HepG2 (cell line): Measurements from ENCODE around the gene TCF23. TPM values are rescaled to one million over a fixed set of nuclear protein-coding genes. Genes with fewer than 3 reads are reported as not detected.

Experiments
- AFF4 ChIP-seq: sonication (generic); formaldehyde crosslinking; IDR thresholded peaks from 2 replicates; pipeline ENCODE4 v1.4.0; 2020; ENCODE audit warnings: missing genetic modification reagents
- AHR ChIP-seq: IDR thresholded peaks from 2 replicates; pipeline ENCODE4 v1.6.1; 2018; ENCODE audit warnings: missing genetic modification reagents, missing compliant biosample characterization
- ATF1 ChIP-seq: IDR thresholded peaks from 2 replicates; pipeline ENCODE4 v1.6.1; 2016; ENCODE audit warnings: mild to moderate bottlenecking, control low read depth
- DMAP1 ChIP-seq: IDR thresholded peaks from 2 replicates; pipeline ENCODE4 v1.6.1; 2016
- ELF4 ChIP-seq: sonication (generic); formaldehyde crosslinking; IDR thresholded peaks from 2 replicates; pipeline ENCODE4 v1.5.0; 2020; ENCODE audit warnings: missing genetic modification reagents, mild to moderate bottlenecking, moderate library complexity, borderline replicate concordance
- FOXC1 ChIP-seq: sonication (generic); formaldehyde crosslinking; IDR thresholded peaks from 2 replicates; pipeline ENCODE4 v1.8.0; 2022; ENCODE audit warnings: mild to moderate bottlenecking, missing genetic modification reagents, borderline replicate concordance
- FUBP1 ChIP-seq: sonication (generic); formaldehyde crosslinking; IDR thresholded peaks from 2 replicates; pipeline ENCODE4 v1.5.1; 2020; ENCODE audit warnings: missing genetic modification reagents, mild to moderate bottlenecking, borderline replicate concordance
- GABPB1 ChIP-seq: IDR thresholded peaks from 2 replicates; pipeline ENCODE4 v1.6.1; 2016; ENCODE audit warnings: mild to moderate bottlenecking, missing genetic modification reagents, moderate library complexity, missing compliant biosample characterization
- IRF2 ChIP-seq: IDR thresholded peaks from 2 replicates; pipeline ENCODE4 v1.6.1; 2018; ENCODE audit warnings: missing genetic modification reagents, missing compliant biosample characterization
- JUND ChIP-seq: sonication (generic); formaldehyde crosslinking; IDR thresholded peaks from 2 replicates; pipeline ENCODE4 v1.8.0; 2022; ENCODE audit warnings: mild to moderate bottlenecking, missing genetic modification reagents
- NAIF1 ChIP-seq: sonication (generic); formaldehyde crosslinking; IDR thresholded peaks from 2 replicates; pipeline ENCODE4 v1.5.0; 2020; ENCODE audit warnings: mild to moderate bottlenecking, missing genetic modification reagents, borderline replicate concordance
- NKX3-1 ChIP-seq: sonication (generic); formaldehyde crosslinking; IDR thresholded peaks from 2 replicates; pipeline ENCODE4 v1.5.0; 2020; ENCODE audit warnings: missing genetic modification reagents
- SAP130 ChIP-seq: IDR thresholded peaks from 2 replicates; pipeline ENCODE4 v1.6.1; 2016; ENCODE audit warnings: low read depth
- SMAD3 ChIP-seq: sonication (generic); formaldehyde crosslinking; IDR thresholded peaks from 2 replicates; pipeline ENCODE4 v1.4.0; 2020; ENCODE audit warnings: missing genetic modification reagents
- SYNCRIP ChIP-seq: fragments of 200-400 bp; formaldehyde crosslinking; IDR thresholded peaks from 2 replicates; pipeline ENCODE4 v1.6.1; 2018; ENCODE audit warnings: mild to moderate bottlenecking, low read depth, low read length; ENCODE audit not compliant: insufficient read depth
- TERF1 ChIP-seq: sonication (generic); formaldehyde crosslinking; IDR thresholded peaks from 2 replicates; pipeline ENCODE4 v1.8.0; 2022; ENCODE audit warnings: mild to moderate bottlenecking, missing genetic modification reagents, moderate library complexity
- ZNF20 ChIP-seq: sonication (generic); formaldehyde crosslinking; IDR thresholded peaks from 2 replicates; pipeline ENCODE4 v1.4.0; 2020; ENCODE audit warnings: mild to moderate bottlenecking, moderate library complexity, missing genetic modification reagents
- ZNF263 ChIP-seq: sonication (generic); formaldehyde crosslinking; IDR thresholded peaks from 2 replicates; pipeline ENCODE4 v1.4.0; 2020; ENCODE audit warnings: missing genetic modification reagents
- ZNF335 ChIP-seq: sonication (generic); formaldehyde crosslinking; IDR thresholded peaks from 2 replicates; pipeline ENCODE4 v1.4.0; 2020; ENCODE audit warnings: missing genetic modification reagents
- ZNF543 ChIP-seq: sonication (generic); formaldehyde crosslinking; IDR thresholded peaks from 2 replicates; pipeline ENCODE4 v1.4.0; 2020; ENCODE audit warnings: mild to moderate bottlenecking, missing genetic modification reagents
- ZNF577 ChIP-seq: sonication (generic); formaldehyde crosslinking; IDR thresholded peaks from 2 replicates; pipeline ENCODE4 v1.4.0; 2020; ENCODE audit warnings: mild to moderate bottlenecking, low read depth, missing genetic modification reagents, borderline replicate concordance
- ZNF766 ChIP-seq: sonication (generic); formaldehyde crosslinking; IDR thresholded peaks from 2 replicates; pipeline ENCODE4 v1.5.0; 2020; ENCODE audit warnings: missing genetic modification reagents, borderline replicate concordance
- ZNF781 ChIP-seq: sonication (generic); formaldehyde crosslinking; IDR thresholded peaks from 2 replicates; pipeline ENCODE4 v1.5.1; 2020; ENCODE audit warnings: borderline replicate concordance, mild to moderate bottlenecking, missing genetic modification reagents; ENCODE audit errors: not compliant biosample characterization
- ZZZ3 ChIP-seq: sonication (generic); formaldehyde crosslinking; IDR thresholded peaks from 2 replicates; pipeline ENCODE4 v1.4.0; 2020; ENCODE audit warnings: missing genetic modification reagents, mild to moderate bottlenecking, borderline replicate concordance
- polyA plus RNA-seq, 8 experiments: library from polyadenylated mRNA; depleted of rRNA in 3 of 8; stranded (reverse) in 7 of 8; unstranded in 1 of 8; fragments of >200 nt; fragmentation: Illumina TruSeq in 4 of 8; extraction: Trizol in 4 of 8; gene quantifications; 2 replicates each; pipeline versions ENCODE4 v1.2.1 to v1.2.3, GENCODE V29; 2011 to 2016; ENCODE audit warnings: low read depth in 4 of 8, missing spikeins in 1 of 8, mixed read lengths in 1 of 8; ENCODE audit not compliant: insufficient read depth in 1 of 8
- total RNA-seq, 5 experiments: library from RNA; depleted of rRNA; stranded (reverse); fragments of >200 nt; fragmentation: Illumina TruSeq; extraction: Trizol; gene quantifications; 2 replicates each; pipeline ENCODE4 v1.2.3, GENCODE V29; 2016; ENCODE audit warnings: low read depth in 1 of 5

Gene TCF23
- total and polyA plus RNA-seq, 2 of the 13 experiments (the other 11 are each of a cell fraction or from before 2014, with no cell fraction given), result 0.02 to 1.4 TPM

DNA sequence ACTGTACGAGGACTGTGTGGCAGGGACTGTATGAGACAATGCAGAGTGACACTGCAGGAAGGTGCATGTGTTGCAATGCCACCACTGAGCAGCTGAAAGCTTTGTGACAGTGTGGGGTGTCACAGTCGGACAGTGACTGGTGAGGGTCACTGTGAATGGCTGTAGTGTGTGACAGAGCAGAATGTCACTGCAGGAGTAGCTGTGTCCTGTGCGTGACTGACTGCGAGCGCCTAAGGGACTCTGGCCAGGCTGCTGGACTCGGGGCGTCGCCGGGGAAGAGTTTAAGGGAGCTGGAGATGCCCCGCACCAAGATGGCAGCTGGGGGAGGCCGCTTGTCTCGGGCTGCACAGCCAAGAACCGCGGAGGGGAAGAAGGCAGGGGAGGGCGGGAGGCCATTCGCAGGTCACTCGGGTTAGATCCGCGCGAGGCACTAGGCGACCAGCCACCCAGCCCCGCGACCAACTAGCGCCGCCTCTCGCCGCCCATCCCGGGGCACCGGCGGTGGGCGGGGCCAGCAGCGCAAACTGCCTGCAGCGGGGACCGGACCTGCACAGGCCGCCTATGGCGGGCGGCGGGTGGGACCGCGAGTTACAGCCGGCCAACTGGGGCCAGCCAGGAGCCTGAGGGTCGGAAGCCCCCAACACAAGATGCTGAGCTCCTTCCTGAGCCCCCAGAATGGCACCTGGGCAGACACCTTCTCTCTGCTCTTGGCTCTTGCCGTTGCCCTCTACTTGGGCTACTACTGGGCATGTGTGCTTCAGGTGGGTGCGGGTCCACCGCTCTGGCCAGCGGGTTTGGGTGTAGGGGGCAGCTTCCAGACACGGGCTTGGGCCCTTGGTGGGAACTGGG, 25.3 kb upstream of the TCF23 start, which contains the start of gene ABHD1 (continued):
- TF ChIP-seq GABPB1 (CRISPR knock-in tag) (peak; percentile 79), SAP130 (peak; percentile 77; the same call in 1 of the 2 replicates), ELF4 (CRISPR knock-in tag) (no peak), ATF1 (no peak), NAIF1 (CRISPR knock-in tag) (0 out of 2 replicates have a peak, but pooled peaks have one; percentile 19), ZZZ3 (CRISPR knock-in tag) (peak; percentile 62; the same call in 1 of the 2 replicates), SYNCRIP (no peak), ZNF781 (peak; percentile 52), JUND (CRISPR knock-in tag) (no peak), TERF1 (CRISPR knock-in tag) (no peak), ZNF263 (CRISPR knock-in tag) (peak; percentile 67; the same call in 1 of the 2 replicates), FUBP1 (0 out of 2 replicates have a peak, but pooled peaks have one; percentile 74), IRF2 (CRISPR knock-in tag) (no peak; the same call in 1 of the 2 replicates), ZNF766 (CRISPR knock-in tag) (no peak; the same call in 1 of the 2 replicates), ZNF335 (CRISPR knock-in tag) (0 out of 2 replicates have a peak, but pooled peaks have one; percentile 40), DMAP1 (peak; percentile 45; the same call in 1 of the 2 replicates), NKX3-1 (no peak), ZNF543 (CRISPR knock-in tag) (peak; percentile 81; the same call in 1 of the 2 replicates), ZNF20 (no peak), FOXC1 (no peak), AHR (no peak), AFF4 (no peak), ZNF577 (CRISPR knock-in tag) (no peak), SMAD3 (CRISPR knock-in tag) (no peak)
